Testis (tissue), 2 donors: ENCODE measurements around the gene WHRN.

Source experiments
- CTCF ChIP-seq, 3 experiments: fragments of 450-650 bp in 2 of 3; fragments of 200-600 bp in 1 of 3; sonication (generic) in 1 of 3; IDR thresholded peaks; one replicate each; pipeline ENCODE4 v1.5.1; 2016 to 2019; ENCODE audit warnings: antibody characterized with exemption in 3 of 3, mild to moderate bottlenecking in 2 of 3, moderate library complexity in 1 of 3
- POLR2A ChIP-seq: fragments of 450-650 bp; IDR thresholded peaks from one replicate; pipeline ENCODE4 v1.6.1; 2017; ENCODE audit warnings: antibody characterized with exemption, mild to moderate bottlenecking, moderate library complexity

- no peak for TF ChIP-seq CTCF (IDR thresholded peaks at IDR 0.05)
- TF ChIP-seq POLR2A = no peak
Measured at GRCh38 chr9:114419796-114420195, 85.5 kb downstream of the WHRN start.
